Bronchial epithelial cell (primary cell): ENCODE results near the gene FLAD1. TPM values are rescaled to one million over a fixed set of nuclear protein-coding genes. Genes with fewer than 3 reads are reported as not detected.
A peak's percentile ranks its signal among the peaks of the same experiment; 100 is the strongest.
"Not testable (repeated sequence)": the region's sequence is repeated elsewhere in the genome, so short reads cannot be mapped to it uniquely, and the experiment has no call there.

ENCODE experiments used
- DNase-seq: peaks from one replicate; pipeline ENCODE4 v3.0.0-alpha.2; 2010; ENCODE audit warnings: low read depth
- FAIRE-seq: peaks from 2 replicates; lab custom pipeline; 2011; peaks lifted over from hg19 to GRCh38; lab: Jason Lieb, UNC
- H3K27me3 ChIP-seq: 2 replicates; pipeline ENCODE4 v1.5.1; 2011; ENCODE audit warnings: low read length; ENCODE audit not compliant: control insufficient read depth, insufficient read depth
- H3K36me3 ChIP-seq: 2 replicates; pipeline ENCODE4 v1.5.1; 2011; ENCODE audit warnings: low read length; ENCODE audit not compliant: control insufficient read depth, insufficient read depth
- H3K4me3 ChIP-seq: 2 replicates; pipeline ENCODE4 v1.5.1; 2011; ENCODE audit warnings: mild to moderate bottlenecking, low read depth, low read length, control low read depth
- CTCF ChIP-seq: IDR thresholded peaks from 2 replicates; pipeline ENCODE4 v1.5.1; 2011; ENCODE audit warnings: mild to moderate bottlenecking, moderate library complexity, low read length, control low read depth, inconsistent platforms; ENCODE audit not compliant: insufficient read depth, severe bottlenecking
- total RNA-seq: library from RNA; depleted of rRNA; stranded (reverse); fragments of >200 nt; gene quantifications from 2 replicates; pipeline ENCODE4 v1.2.1, GENCODE V29; 2014

The FLAD1 gene
- total RNA-seq, 1 donor from 2014 or later: 40.8 TPM

GRCh38 chr1:154994591-154994990, 11.4 kb downstream of the FLAD1 start:
- no peak for TF ChIP-seq CTCF
- H3K4me3 ChIP-seq: no peak overlapping the region
- FAIRE-seq (no peak), DNase-seq (no peak)
- H3K27me3 ChIP-seq: no peaks in the 10 kb centered on the region
- peaks cover 3% of the 10 kb centered on the region for H3K36me3 ChIP-seq

DNA sequence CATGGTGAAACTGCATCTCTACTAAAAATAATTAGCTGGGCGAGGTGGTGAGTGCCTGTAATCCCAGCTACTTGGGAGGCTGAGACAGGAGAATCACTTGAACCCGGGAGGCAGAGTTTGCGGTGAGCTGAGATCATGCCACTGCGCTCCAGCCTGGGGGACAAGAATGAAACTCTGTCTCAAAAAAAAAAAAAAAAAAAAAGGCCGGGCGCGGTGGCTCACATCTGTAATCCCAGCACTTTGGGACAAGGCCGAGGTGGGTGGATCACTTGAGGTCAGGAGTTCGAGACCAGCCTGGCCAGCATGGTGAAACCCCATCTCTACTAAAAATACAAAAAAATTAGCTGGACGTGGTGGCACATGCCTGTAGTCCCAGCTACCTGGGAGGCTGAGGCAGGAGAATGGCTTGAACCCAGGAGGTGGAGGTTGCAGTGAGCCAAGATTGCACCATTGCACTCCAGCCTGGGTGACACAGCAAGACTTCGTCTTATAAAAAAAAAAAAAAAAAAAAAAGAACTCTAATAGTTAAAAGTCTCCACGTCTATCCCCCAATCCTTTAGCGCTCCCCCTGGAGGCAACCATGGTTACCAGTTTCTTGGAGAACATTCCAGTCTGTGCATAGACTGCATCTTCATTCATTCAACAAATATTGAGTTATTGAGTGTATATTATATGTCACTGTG, 12.3 kb downstream of the FLAD1 start:
- not testable (repeated sequence) for H3K27me3 ChIP-seq, FAIRE-seq, H3K36me3 ChIP-seq, H3K4me3 ChIP-seq
- TF ChIP-seq CTCF: peak; percentile 26
- peak; percentile 76 for DNase-seq

DNA sequence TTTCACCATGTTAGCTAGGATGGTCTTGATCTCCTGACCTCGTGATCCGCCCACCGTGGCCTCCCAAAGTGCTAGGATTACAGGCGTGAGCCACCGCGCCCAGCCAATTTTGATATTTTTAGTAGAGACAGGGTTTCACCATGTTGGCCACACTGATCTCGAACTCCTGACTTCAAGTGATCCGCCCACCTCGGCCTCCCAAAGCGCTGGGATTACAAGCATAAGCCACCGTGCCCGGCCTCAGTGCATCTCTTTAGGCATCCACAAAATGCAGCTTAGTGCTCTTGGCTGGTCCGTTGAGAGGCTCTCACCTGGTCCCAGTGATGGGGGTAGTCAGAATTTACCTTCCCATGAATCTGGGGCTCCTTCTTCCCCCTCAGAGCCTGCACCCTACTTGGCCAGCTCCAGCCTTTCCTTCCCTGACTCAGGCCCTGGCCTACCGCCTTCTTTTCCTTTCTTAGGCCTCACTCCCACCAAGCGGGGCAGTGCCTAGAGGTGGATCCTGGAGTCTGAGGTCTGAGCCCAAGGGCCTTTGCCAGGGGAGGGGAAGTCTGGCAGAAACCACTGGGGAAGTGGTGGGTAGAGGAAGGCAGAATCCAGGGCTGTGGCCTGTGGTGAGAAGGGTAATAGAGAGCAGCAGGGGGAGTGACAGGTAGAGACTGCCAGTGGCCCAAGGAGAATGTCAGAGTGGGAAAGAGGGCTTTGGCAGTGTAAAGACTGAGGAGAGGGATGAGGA, 14.0 kb downstream of the FLAD1 start:
- H3K4me3 ChIP-seq: no peak overlapping the region
- no peaks in the 10 kb centered on the region for H3K27me3 ChIP-seq
- TF ChIP-seq CTCF: no peak
- no peaks in the 10 kb centered on the region for H3K36me3 ChIP-seq
- no peak for DNase-seq
- no peak for FAIRE-seq

DNA sequence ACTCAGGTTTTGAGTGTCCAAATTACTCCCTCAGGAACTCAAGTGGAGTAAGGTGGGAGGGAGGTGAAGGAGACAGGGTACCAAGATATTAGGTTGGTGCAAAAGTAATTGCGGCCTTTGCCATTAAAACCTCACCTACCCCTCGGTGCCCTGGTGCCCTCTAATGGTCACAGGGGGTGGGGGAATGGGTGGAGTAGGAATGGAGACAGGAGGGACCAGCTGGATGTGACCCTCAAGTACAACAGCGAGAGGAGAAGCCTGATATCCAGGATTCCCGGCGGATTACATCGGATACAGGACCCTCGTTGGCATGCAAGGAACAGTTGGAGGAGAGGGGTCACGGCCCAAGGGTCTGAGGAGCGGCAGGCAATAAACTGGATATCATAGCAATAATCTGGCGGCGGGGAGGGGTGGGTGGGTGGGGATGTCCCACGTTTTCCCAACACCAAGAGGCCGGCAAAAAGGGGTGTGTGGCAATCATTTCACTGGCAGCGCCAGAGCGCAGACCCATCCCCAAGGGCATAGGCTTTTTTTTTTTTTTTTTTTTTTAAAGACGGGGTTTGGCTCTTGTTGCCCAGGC, 15.1 kb downstream of the FLAD1 start:
- Histone ChIP-seq H3K4me3 (no peak overlapping the region), H3K36me3 (no peaks in the 10 kb centered on the region), H3K27me3 (no peaks in the 10 kb centered on the region)
- FAIRE-seq (no peak), DNase-seq (no peak)
- no peak for TF ChIP-seq CTCF

- DNase-seq (peak; percentile 43), FAIRE-seq (no peak)
- peak; percentile 91 for TF ChIP-seq CTCF
- no peak overlapping the region for H3K4me3 ChIP-seq
- H3K36me3 ChIP-seq: peaks cover 3% of the 10 kb centered on the region
- no peaks in the 10 kb centered on the region for H3K27me3 ChIP-seq
Observed at GRCh38 chr1:154998818-154999570, 15.8 kb downstream of the FLAD1 start.
